Esophagus squamous epithelium (tissue), 5 donors: ENCODE results near the gene LTB4R2. TPM values are rescaled to one million over a fixed set of nuclear protein-coding genes. Genes with fewer than 3 reads are reported as not detected.

Experiments
- DNase-seq: peaks from one replicate; lab custom pipeline; 2025; lab: John Stamatoyannopoulos, UW
- H3K27ac ChIP-seq, 4 donors: fragments of 200-600 bp; sonication (generic); one replicate each; pipeline ENCODE4 v1.5.1; 2016 to 2019; ENCODE audit warnings: mild to moderate bottlenecking in 1 of 4
- H3K27me3 ChIP-seq, 4 donors: fragments of 200-600 bp; sonication (generic); 1 replicate in 3 of 4; 2 replicates in 1 of 4; pipeline versions ENCODE4 v1.5.1 to v1.6.0; 2017 to 2021; ENCODE audit warnings: antibody characterized with exemption in 1 of 4
- H3K36me3 ChIP-seq, 3 donors: fragments of 200-600 bp; sonication (generic); one replicate each; pipeline ENCODE4 v1.5.1; 2016 to 2019
- H3K4me1 ChIP-seq, 3 donors: fragments of 200-600 bp; sonication (generic); one replicate each; pipeline ENCODE4 v1.5.1; 2017 to 2019
- H3K4me3 ChIP-seq, 4 donors: fragments of 200-600 bp; sonication (generic); 1 replicate in 3 of 4; 2 replicates in 1 of 4; pipeline ENCODE4 v1.5.1; 2016 to 2019; ENCODE audit warnings: mild to moderate bottlenecking in 2 of 4, moderate library complexity in 1 of 4
- H3K9me3 ChIP-seq, 3 donors: fragments of 200-600 bp; sonication (generic); one replicate each; pipeline ENCODE4 v1.5.1; 2016 to 2019
- CTCF ChIP-seq, 6 experiments: fragments of 450-650 bp in 4 of 6; fragments of 200-600 bp in 2 of 6; sonication (generic) in 2 of 6; IDR thresholded peaks; one replicate each; pipeline ENCODE4 v1.5.1; 2016 to 2019; ENCODE audit warnings: antibody characterized with exemption in 6 of 6, mild to moderate bottlenecking in 4 of 6, moderate library complexity in 4 of 6
- POLR2A ChIP-seq, 4 donors: fragments of 450-650 bp; IDR thresholded peaks; one replicate each; pipeline ENCODE4 v1.6.1; 2017; ENCODE audit warnings: antibody characterized with exemption in 4 of 4, mild to moderate bottlenecking in 4 of 4, moderate library complexity in 3 of 4
- WGBS, 2 donors: methylation state at CpG; one replicate each; pipeline ENCODE4 v1.1.5; 2018; 5-methylcytosine and 5-hydroxymethylcytosine counted together
- intact Hi-C: fragments of 100-400 bp; cut with DNase I; formaldehyde crosslinking; loops from one replicate; pipeline ENCODE4 v1.15.0; 2022
- total RNA-seq, 4 donors: library from RNA; depleted of rRNA; stranded (reverse); fragments of >200 nt; gene quantifications; one replicate each; pipeline ENCODE4 v1.1.0, GENCODE V29; 2016
- donor health status: DM: yes; HTN: yes; CAD: no.

LTB4R2 gene
- total RNA-seq, 4 donors from 2014 or later, result 66.0 to 169 (median 123) TPM

- H3K4me3 ChIP-seq, result peak within 1 kb of the TSS; percentile 65 to 97 (median 89)
- peak; percentile 51 for DNase-seq
- TF ChIP-seq POLR2A (IDR thresholded peaks at IDR 0.05) (peak in 3 of 4 donors; percentile 63 to 87 (median 77)), CTCF (IDR thresholded peaks at IDR 0.05) (peak; percentile 59 to 84 (median 78))
- H3K27ac ChIP-seq, result peak within 1 kb of the TSS; percentile 95 to 100 (median 98)
- intact Hi-C loops, result no loop called here
- 12 to 17% methylated on average over 2 of the region's 61 CpGs for WGBS, 2 donors
- peaks cover 8 to 92% (median 25%) of the 10 kb centered on the region in 3 donors for H3K4me1 ChIP-seq
- peaks cover 15 to 40% (median 19%) of the 10 kb centered on the region in 3 donors for H3K36me3 ChIP-seq
- no peaks in the 10 kb centered on the region for H3K9me3 ChIP-seq
- no peaks in the 10 kb centered on the region for H3K27me3 ChIP-seq
Observed at GRCh38 chr14:24271134-24271833, 38.7 kb upstream of the LTB4R2 start, which contains the start of gene RABGGTA. RABGGTA (minus strand) TSS chr14:24271597; CDS start chr14:24271115, 482 bp downstream.

DNA sequence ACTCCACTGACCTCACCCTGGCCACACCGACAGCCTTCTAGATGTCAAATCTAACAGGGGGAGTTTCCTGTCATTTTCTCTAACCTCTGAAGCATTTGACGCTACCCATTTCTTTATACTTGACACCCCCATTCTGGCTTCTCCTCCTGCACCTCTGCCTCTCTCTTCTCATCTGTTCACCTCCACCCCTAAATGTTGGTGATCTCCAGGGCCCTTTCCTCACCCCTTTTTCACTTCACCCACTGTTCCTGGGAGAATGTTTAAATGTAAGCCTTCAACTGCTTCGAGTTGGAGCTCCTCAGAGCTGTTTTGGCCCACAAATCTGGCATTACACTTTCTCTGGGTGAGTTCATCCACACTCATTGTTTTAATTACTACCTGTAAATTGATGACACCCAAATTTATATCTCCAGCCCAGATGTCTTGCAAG lies 38.1 kb upstream of the LTB4R2 start:
- Histone ChIP-seq H3K4me3 (peak overlapping the region; percentile 65 to 97 (median 89)), H3K27ac (peak overlapping the region; percentile 95 to 100 (median 98)), H3K36me3 (peaks cover 9 to 34% (median 15%) of the 10 kb centered on the region in 3 donors), H3K9me3 (no peaks in the 10 kb centered on the region), H3K27me3 (no peaks in the 10 kb centered on the region), H3K4me1 (peaks cover 5 to 92% (median 25%) of the 10 kb centered on the region in 3 donors)
- TF ChIP-seq CTCF (IDR thresholded peaks at IDR 0.05) (no peak), POLR2A (IDR thresholded peaks at IDR 0.05) (no peak)
- DNase-seq, result no peak
- 11 to 18% methylated on average over 3 of the region's 3 CpGs for WGBS, 2 donors
- intact Hi-C loops, result no loop called here

DNA sequence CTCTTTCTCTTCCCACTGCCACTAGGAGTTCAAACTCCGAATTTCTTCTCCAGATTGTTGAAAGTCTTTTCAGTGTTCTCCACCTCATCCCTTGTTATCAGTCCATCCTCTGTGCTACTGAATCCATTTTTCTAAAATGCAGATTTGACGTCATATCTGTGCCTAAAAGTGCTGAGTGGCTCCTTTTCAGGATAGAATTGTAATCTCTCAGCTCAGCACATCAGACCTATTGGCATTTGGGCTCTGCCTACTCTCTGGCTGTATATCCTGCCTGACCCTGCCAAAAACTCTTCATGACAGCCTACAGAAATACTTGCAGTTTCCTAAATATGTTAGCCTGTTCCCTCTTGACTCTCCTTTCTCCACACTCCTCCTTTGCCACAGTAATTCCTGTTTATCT lies 37.5 kb upstream of the LTB4R2 start:
- 61 to 71% methylated on average over 2 of the region's 2 CpGs for WGBS, 2 donors
- no peaks in the 10 kb centered on the region for H3K9me3 ChIP-seq
- no peak overlapping the region for H3K4me3 ChIP-seq
- no peak for DNase-seq
- intact Hi-C loops, result no loop called here
- H3K4me1 ChIP-seq, result peaks cover 10 to 94% (median 25%) of the 10 kb centered on the region in 3 donors
- peaks cover 3 to 28% (median 11%) of the 10 kb centered on the region in 3 donors for H3K36me3 ChIP-seq
- peak overlapping the region; percentile 95 to 100 (median 98) for H3K27ac ChIP-seq
- TF ChIP-seq POLR2A (IDR thresholded peaks at IDR 0.05) (no peak), CTCF (IDR thresholded peaks at IDR 0.05) (no peak)
- no peaks in the 10 kb centered on the region for H3K27me3 ChIP-seq

DNA sequence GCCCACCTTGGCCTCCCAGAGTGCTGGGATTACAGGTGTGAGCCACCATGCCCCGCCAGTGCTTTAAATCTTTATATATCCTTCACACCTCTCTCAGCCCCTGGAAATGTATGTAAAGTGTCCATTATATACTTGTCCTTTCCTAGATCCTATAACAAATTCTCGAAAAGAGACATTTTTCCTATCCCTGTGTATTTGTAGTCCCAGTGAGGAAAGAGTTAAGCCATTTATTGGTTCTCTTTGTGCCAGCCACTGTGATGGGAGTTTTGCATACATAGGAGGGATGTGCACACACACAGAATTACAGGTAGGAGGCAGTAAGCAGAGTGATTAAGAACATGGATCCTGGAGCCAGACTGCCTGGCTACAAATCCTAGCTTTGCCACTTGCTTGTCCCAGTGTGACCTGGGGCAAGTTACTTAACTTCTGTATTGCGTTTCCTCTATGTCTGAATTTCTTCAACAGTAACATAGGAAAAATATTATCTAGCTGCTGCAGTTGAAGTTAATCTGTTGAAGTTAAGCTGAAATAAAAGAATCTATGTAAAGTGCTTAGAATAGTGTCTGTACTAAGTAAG lies 36.4 kb upstream of the LTB4R2 start:
- Histone ChIP-seq H3K36me3 (peaks cover 0 to 18% (median 3%) of the 10 kb centered on the region in 3 donors), H3K27ac (peak overlapping the region; percentile 85 to 100 (median 96)), H3K4me3 (no peak overlapping the region), H3K9me3 (no peaks in the 10 kb centered on the region), H3K27me3 (no peaks in the 10 kb centered on the region), H3K4me1 (peaks cover 18 to 94% (median 25%) of the 10 kb centered on the region in 3 donors)
- TF ChIP-seq POLR2A (IDR thresholded peaks at IDR 0.05) (no peak), CTCF (IDR thresholded peaks at IDR 0.05) (peak in 3 of 6 experiments; percentile 14 to 59 (median 19))
- intact Hi-C loops, result no loop called here
- WGBS, 2 donors, result 47 to 62% methylated on average over 2 to 3 of the region's 3 CpGs
- no peak for DNase-seq

DNA sequence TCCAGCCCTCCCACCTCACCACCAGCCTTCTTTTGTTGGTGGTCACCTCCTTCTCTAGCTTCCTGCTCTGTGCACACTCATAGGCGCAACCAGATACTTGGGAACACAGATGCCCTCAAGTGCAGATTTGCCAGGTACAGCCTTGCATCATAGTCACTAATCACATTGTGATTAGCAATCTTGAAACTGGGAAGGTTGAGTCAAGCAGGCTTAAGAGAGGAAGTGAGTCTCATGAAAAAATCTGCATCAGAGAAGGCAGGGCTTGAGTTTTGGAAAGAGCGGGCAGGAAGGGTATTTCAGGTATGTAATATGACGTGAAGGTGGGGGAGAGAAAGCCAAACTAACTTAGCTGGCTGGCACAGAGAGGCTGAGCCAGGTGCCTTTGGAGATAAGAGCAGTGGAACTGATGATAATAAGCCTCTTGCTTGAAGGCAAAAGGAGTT lies 35.8 kb upstream of the LTB4R2 start:
- peaks cover 24 to 94% (median 31%) of the 10 kb centered on the region in 3 donors for H3K4me1 ChIP-seq
- H3K36me3 ChIP-seq, result peaks cover 0 to 12% (median 3%) of the 10 kb centered on the region in 3 donors
- H3K27me3 ChIP-seq, result no peaks in the 10 kb centered on the region
- TF ChIP-seq POLR2A (IDR thresholded peaks at IDR 0.05) (peak in 1 of 4 donors; percentile 31), CTCF (IDR thresholded peaks at IDR 0.05) (peak in 1 of 6 experiments; percentile 2)
- no peaks in the 10 kb centered on the region for H3K9me3 ChIP-seq
- no peak overlapping the region for H3K4me3 ChIP-seq
- WGBS, 2 donors, result 20 to 25% methylated on average over 3 of the region's 3 CpGs
- H3K27ac ChIP-seq, result peak overlapping the region; percentile 85 to 100 (median 96)
- DNase-seq, result no peak
- intact Hi-C loops, result no loop called here
